Embryonic facial prominence (tissue), 1 donor: Measurements from ENCODE around the gene CFAP77.

ENCODE experiments used
- DNase-seq: peaks from one replicate; pipeline ENCODE4 v3.0.0-alpha.2; 2016; ENCODE audit errors: extremely low spot score

The CFAP77 gene

DNA sequence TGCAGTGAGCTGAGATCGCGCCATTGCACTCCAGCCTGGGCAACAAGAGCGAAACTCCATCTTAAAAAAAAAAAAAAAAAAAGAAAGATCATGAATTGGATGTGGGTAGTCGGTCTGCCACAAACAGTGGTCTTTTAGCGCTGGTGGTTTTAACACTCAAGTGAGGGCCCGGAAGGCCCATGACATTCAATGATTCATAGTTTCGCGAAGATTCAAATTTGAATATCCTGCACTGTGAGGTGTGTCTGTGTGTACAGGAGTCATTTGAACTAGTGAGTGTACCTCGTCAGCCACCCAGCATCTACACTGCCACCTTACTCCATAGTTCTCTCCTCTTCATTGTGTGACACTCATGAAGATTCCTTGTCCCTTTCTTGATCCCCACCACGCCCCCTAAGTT lies 41.3 kb downstream of the CFAP77 start:
- DNase-seq = no peak

DNA sequence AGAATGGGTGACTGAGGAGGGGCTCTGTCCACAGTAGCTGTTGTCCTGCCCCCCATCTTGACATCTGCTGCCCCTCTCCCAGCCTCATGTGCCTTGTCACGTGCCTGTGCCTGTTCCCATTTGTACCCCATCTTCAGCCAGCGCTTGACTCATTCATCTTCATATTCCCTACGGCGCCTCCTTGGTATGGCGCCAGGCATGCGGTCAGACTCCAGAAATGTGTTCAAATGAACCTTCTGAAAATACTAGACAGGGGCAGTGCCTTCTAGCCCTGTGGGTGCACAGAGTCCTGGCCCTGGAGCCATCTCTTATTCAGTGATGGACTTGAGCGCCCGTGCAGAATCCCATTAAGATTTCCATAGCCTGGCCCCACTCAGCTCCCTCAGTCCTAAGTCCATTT lies 46.2 kb downstream of the CFAP77 start:
- no peak for DNase-seq

DNA sequence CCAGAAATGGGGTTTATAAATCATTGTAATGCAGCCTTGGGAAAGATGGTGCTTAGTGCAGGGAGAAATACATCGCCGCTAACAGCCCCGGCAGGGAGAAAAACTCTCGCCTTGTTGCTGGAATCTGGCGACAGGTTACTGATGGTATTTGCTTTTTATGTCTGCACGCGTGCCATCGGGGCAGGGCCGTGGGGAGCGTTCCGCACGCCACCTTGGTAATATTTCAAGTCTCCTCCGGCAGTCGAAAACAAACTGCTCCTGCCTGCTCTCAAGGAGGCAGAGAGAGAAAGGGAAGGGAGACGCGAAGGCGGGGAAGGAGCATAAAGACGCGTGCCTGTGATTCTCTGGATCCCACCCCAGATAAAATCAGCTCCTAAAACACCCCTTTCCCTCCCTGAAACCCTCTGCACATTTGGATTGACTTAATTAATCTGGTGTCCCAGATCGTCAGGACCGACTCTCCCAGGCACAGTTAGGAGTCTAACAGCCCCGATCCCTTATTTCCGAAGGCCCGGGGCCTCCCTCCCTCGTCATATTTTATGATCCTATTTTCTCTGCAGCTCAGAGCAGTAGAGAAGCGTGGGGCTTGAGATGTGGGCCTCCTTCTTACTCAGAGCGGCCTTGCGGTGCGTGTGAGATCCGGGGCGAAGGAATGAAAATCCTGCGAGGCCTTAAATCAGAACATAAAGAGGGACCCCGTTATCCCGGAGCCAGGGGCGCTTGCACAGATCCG lies 47.7 kb downstream of the CFAP77 start:
- no peak for DNase-seq

DNA sequence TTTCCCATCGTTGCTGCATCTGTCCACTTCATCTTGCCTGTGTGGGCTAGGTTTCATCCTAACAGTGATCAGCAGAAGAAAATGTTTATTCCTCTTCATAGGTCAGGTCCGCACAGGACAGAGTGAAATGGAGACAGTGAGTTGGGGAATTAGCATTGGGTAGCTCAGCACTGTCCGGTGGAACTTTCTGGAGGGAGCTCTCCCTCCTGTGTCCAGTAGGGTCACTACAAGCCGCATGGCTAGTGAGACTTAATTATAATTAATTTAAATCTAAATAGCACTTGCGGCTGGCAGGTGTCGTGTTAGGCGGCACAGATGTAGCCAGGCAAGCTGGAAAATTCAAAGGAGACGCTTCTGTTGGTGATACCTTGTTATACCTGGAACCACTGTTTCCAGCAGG lies 48.4 kb downstream of the CFAP77 start:
- no peak for DNase-seq

DNA sequence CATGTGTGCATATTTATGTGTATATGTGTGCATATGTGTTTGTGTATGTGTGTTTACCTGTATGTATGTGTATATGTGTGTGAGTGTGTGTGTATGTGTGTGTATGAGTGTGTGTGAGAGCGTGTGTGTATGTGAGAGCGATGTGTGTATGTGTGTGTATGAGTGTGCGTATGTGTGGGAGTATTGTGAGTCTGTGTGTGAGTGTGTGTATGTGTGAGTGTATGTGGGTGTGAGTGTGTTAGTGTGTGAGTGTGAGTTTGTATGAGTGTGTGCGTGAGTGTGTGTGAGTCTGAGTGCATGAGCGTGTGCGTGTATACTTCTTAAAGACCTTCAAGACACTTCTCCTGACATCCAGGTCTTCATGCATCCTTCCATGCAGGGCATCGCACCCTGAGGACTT lies 49.6 kb downstream of the CFAP77 start:
- no peak for DNase-seq

DNA sequence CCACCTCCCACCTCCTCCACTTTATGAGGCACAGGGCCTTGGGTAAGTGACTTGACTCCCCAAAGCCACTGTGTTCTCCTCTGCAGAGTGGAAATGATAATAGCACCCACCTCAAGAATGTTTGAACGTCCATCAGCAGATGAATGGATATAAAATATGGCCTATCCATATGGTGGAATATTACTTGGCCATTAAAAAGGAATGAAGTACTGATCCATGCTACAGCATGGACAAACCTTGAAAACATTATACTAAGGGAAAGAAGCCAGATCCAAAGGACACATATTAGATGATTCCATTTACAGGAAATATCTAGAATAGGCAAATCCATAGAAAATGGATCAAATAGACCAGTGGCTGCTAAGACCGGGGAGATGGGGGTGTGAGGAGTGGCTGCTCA lies 50.2 kb downstream of the CFAP77 start:
- no peak for DNase-seq

DNA sequence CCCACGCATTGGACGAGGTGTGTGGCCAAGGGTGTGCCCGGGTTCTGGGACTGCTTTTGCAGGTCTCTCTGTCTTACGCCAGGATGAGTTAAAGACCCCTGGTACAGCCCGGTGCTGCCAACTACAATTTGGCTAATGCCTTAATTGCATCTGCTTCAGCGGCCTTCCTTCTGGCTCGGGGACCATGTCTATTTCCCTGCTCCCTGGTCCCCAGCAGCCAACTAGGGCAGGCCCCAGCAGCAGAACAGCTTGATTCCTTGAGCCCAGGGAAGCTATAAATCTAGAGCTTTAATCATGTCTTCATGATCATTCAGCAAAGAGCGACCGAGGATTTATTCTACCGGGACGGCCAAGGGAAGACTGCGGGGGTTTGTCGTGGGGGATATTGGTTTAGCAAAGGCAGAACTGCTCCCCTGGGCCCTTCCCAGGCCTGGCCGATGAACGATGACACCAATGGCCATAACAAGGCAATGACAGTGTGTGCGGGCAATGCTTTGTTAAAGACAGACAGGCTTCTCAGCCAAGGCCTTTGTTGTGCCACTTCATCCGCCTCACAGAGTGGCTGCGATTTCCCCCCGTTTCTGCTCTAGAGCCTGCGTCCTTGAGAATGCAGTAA lies 51.4 kb downstream of the CFAP77 start:
- no peak for DNase-seq

DNA sequence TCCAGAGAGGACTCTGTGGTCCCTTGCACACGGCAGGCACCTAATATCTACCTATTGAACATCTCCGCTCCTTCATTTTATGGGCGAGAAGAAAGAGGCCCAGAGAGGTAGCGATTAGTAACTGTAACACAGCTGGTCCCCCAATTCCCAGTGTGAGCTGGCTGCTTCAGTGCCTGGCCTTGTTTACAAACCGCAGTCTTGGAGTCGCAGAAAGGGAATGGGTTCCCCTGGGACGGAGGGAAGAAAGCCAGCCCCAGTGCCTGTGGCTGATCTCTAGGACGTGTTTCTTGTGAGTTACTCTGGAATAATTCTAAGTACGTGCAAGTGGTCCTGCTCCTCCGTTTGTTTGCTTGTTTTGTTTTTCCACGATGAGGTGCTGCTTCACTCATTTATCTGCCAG lies 52.0 kb downstream of the CFAP77 start:
- no peak for DNase-seq

DNA sequence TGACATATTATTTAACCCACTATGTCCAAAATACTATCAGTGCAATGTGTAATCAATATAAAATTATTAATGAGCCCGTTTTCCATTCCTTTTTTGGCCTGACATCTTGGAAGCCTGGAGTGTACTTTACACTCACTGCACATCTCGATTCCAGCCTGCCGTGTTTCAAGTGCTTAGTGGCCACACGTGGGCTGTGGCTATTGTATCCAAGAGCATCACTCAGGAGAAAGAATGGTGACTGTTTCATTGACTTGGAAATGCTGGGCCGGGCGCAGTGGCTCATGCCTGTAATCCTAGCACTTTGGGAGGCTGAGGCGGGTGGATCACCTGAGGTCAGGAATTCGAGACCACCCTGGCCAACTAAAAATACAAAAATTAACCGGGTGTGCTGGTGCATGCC lies 54.5 kb downstream of the CFAP77 start:
- DNase-seq = no peak

DNA sequence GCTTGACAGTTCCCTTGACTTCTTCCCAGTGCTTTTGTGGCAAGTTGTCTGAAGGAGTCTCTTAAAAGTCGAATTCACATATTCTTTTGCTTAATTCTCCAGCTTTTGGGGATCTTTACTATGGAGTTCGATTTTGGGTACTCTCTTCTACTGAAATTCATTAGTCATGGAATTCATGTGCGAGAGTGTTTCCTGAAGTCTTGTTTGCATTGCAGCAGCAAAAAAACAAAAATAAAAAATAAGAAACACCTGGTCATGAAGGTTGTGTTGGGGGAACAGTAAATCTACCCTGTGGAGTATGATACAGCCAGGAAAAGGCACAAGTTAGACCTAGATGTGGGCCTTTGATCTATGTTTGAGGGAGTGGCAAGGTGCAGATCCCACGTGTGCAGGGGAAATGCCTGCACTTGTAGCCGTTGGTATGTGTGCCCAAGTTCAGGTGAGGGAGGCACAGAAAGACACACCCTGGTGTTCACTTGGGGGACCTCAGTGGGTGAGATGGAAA lies 55.2 kb downstream of the CFAP77 start:
- no peak for DNase-seq

DNA sequence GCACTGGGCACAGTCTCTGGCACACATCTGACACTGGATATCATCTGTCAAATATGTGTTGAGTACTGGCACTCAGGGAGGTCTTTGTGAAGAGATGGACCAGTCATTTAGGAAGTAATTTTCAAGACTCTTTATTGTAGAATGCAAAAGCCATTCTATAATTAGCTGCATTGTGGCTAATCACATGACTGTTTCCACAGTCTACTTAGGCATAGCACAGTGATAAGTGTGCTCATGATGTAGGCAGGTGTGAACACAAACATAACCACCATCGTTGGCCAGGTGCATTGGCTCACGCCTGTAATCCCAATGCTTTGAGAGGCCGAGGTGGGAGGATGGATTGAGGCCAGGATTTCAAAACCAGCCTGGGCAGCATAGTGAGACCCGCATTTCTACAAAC lies 62.2 kb downstream of the CFAP77 start:
- no peak for DNase-seq

DNA sequence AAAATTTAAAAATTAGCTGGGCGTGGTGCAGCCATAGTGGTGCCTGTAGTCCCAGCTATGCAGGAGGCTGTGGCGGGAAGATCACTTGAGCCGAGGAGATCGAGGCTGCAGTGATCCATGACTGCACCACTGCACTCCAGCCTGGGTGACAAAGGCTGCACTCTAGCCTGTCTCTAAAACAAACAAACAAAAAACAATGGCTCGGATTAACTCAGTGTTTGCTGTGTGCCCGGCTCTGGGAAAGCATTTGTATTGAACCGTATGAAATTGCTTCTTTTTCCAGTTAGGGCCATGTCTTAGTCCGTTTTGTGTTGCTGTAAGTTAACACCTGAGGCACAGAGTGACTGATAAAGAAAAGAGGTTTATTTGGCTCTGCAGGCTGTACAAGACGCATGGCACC lies 62.6 kb downstream of the CFAP77 start:
- no peak for DNase-seq

DNA sequence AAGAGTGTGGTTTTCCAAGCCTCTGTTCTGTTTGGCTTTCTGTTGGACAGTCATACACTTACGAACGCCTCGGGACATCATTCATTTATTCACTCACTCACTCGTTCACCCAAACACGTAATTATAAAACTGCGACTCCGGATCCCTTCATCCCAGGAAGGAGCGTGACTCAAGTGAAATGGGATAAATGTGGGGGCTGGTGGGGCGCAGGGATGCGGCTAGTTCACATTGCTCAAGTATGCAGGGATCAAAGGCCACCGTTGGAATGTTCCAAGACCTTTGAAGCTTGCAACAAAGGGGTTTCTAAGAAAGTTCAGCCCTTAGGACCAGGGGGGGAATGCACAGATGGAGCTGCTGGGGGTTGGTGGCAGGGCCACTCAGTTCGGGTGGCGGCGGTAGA lies 64.2 kb downstream of the CFAP77 start:
- DNase-seq = no peak

DNA sequence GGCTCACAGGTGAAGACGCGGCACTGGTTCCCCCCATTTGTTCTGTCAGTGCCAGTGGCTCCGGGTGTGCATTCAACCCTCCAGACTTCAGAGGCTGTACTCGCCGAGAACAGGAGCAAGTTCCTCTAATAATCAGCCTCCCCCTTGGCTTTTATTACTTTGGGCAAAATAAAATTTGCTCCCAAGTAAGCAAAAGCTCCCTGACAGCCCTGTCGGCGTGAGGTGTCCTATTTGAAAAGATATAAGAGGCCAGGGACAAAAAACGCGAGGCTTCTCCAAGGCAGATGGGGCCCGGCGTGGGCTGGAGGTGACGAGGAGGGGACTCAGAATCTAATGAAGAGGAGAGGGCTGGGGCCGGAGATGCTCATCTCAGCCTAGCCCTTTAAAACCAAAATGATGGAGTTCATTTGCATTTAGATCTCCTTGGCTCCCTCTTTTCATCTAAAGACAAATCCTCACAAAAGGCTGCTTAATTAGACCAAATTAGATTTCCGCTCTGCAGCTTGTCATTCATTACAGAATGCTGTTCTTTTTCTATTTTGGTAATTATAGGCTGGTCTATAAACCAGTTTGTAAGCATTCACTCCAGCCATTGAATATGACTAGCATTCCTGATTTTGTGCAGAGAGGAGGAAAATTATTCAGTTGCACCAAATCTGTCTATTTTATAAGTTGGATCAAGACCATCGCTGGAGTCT lies 68.5 kb downstream of the CFAP77 start:
- no peak for DNase-seq

DNA sequence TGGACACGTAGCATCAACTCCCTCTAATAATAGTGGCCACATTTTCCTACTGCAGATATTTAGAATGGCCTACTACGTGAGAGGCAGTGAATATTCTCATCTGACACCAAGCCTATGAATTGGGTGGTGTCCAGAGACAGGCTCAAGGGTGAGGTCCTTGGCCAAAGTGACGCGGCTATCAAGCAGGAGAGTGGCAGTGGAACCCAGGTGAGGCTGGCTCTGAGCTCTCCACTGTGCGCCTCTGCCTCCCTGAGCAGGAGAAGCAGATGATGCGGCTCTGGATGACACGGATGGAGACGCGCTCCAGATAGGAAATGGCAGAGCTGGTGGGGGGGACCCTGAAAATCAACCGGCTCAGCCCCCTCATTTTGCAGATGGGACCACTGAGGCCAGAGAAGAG lies 69.7 kb downstream of the CFAP77 start:
- no peak for DNase-seq

DNA sequence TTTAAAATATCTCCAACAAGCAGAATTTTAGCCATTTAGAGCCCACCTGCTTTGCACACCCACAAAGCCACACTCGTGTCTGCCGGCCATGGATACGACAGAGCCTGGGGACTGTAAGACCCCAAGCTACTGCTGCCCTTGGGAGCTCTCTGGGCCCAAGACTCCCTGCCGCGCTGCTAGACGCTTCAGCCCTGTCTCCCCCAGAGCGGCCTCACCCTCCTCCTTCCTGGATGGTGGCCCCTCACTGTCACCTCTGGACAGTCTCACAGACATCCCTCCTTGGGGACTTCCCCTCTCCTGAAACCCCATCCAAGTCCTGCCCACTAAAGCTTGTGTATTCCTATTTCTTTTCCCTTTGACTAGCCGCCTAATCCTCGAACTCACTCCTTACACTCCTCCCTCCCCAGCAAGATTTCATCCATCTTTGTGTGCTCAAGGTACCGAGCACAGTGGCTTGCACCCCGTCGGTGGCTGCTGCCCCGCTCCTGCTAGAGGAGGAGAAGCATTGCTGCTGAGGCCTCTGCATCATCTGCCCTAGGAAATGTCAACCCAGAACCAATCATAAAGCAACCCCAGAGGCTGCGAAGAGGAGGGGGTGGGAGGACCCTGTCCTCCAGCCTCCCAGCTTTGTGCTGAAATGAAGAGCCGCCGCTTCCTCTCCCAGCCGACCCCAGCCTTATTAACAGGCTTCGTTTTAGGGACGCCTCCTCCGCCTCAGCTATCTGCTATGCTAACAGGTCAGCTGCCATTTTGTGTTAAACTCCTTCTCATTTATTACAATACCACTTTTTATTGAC lies 71.2 kb downstream of the CFAP77 start:
- DNase-seq = no peak

DNA sequence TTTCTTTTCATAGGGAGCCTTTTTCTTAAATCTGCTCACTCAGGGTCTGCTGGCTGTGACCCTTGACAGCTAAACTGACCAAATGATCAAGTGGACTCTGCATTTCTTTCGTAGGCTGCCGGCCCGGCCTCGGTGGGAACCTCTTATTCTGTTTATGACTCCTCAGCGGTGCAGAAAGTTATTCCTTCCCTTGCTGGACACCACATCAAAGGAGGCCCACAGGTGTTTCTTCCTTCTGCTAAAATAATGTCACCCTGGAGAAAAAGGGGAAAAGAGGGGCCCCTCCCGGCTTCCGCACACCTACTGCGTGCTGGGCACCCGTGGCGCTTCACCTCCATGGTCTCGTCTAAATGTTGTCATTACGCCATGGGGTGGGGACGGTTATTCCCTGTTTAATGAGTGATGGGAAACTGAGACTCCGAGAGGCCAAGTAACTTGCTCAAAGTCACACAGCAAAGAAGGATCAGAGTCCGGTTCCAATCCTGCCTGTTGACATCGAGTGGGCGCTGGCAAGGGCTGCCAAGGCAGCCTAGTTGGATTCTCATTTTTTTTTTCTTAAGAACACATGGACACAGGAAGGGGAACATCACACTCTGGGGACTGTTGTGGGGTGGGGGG lies 72.3 kb downstream of the CFAP77 start:
- no peak for DNase-seq

DNA sequence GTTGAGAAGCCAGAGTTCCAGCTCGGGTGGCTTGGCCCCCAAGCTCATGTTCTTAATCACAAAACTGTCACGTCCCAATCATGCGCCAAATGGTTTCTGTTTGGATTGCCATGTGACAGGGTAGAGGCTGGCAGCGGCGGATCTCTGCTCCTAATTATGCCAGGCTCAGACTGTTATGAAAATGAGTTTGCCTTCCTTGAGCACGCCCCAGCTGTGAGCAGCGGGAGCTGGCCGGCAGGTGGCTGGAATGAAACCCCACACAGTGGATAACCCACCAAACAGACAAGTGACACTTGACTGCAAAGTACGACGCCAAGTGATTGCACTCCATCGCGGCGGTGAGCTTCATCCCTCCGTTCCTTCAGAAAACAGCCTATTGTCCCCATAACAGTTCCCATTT lies 75.4 kb downstream of the CFAP77 start:
- DNase-seq = no peak

DNA sequence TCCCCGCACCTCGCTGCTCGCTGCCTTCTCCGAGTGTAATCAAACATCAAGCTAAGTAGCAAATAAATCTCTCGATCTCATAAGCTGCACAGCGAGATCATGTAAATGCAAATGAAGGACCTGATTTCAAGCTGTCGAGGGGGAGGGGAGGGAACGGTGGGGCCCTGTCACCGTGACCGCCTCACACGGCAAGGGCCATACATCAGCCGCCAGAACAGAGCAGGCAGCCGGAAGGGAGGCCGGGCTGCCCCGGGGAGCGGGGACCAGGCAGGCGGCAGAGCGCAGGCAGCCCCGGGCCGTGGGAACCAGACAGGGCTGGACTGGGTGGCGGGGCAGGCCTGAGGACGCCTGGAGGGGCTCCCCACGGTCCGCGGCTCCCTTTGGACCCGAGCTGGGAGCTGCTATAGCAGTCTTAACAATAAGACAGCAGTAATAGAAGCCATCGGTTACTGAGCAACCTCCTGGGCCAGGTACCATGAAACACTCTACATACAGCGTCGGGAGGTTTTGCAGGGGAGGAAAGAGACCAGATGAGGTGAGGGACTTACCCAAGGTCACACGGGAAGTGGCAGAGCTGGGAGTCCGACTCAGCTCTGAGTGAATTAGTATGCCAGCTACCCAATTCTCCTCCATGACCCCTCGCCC lies 76.8 kb downstream of the CFAP77 start:
- DNase-seq = no peak

DNA sequence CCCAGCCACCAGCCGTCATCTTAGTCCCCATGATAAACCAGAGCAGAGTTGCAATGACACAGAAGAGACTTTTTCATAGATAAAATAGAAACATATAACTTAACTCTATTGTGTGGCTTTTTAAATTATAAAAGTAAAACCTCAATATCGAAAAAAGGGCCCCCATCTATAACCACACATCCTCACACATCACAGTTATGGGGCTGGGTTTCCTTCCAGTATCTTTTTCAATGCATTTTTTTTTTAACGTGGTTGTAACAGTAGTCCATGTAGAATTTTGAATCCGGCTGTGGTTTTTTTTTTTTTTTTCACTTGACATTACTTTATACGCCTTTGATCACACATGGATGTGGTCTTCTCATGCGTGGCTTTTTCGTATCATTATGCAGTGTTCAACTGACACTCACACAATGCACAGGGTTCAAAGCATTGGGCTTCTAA lies 77.4 kb downstream of the CFAP77 start:
- DNase-seq = no peak

DNA sequence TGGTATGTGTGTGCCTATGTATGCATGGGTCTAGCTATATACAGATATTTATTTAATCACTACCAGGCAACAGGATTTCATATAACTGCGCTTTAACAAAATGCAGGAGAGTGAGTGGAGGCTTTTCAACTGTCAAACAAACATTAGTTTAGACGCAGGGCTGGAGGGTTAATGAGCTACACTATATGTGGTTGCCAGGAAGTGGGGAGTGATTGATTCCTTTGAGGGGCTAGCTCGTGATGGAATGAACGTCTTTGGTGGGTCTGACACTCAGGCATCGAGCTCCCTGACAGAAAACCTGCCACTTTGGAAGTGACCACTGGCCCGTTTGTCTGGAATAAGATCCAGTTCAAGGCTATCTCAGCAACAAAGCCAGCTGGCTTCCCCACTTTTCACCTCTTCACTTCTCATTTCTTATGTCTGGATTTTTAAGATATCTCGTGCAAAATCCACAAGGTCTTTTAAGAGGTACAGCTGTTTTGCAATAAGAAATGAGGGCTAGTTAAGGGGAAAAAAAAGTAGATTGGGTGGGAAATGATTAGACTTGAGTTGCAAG lies 78.0 kb downstream of the CFAP77 start:
- DNase-seq = no peak
